ENCODE data around the gene RAB20. TPM values are rescaled to one million over a fixed set of nuclear protein-coding genes. Genes with fewer than 3 reads are reported as not detected.

Gene RAB20
- total and polyA plus RNA-seq, 9 of the 15 experiments (the other 6 are each of a cell fraction or from before 2014, with no cell fraction given), result 0.62 to 9.2 (median 5.4) TPM

DNA sequence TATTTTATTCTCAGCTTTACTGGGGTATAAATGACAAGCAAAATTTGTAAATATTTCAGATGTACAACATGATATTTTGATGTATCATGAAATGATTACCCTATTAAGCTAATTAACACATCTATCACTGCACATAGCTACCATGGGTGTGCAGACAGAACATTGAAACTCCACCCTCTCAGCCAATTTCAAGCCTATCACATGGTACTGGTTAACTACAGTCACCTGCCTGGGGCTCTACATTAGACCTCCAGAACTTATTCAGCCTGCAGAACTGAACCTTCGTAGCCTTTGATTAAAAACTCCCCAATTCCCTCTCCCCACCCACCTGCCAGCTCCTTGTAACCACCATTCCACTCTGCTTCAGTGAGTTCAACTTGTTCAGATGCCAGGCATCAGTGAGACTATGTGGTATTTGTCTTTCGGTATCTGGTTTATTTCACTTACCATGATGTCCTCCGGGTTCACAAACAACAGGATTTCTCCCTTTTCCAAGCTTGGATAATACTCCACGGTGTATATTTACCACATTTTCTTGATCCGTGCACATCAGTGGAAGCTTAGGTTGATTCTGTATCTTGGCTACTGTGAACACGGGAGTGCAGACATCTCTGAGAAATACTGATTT lies 19.2 kb downstream of the RAB20 start (continued):
- TF ChIP-seq, protein P1, sequence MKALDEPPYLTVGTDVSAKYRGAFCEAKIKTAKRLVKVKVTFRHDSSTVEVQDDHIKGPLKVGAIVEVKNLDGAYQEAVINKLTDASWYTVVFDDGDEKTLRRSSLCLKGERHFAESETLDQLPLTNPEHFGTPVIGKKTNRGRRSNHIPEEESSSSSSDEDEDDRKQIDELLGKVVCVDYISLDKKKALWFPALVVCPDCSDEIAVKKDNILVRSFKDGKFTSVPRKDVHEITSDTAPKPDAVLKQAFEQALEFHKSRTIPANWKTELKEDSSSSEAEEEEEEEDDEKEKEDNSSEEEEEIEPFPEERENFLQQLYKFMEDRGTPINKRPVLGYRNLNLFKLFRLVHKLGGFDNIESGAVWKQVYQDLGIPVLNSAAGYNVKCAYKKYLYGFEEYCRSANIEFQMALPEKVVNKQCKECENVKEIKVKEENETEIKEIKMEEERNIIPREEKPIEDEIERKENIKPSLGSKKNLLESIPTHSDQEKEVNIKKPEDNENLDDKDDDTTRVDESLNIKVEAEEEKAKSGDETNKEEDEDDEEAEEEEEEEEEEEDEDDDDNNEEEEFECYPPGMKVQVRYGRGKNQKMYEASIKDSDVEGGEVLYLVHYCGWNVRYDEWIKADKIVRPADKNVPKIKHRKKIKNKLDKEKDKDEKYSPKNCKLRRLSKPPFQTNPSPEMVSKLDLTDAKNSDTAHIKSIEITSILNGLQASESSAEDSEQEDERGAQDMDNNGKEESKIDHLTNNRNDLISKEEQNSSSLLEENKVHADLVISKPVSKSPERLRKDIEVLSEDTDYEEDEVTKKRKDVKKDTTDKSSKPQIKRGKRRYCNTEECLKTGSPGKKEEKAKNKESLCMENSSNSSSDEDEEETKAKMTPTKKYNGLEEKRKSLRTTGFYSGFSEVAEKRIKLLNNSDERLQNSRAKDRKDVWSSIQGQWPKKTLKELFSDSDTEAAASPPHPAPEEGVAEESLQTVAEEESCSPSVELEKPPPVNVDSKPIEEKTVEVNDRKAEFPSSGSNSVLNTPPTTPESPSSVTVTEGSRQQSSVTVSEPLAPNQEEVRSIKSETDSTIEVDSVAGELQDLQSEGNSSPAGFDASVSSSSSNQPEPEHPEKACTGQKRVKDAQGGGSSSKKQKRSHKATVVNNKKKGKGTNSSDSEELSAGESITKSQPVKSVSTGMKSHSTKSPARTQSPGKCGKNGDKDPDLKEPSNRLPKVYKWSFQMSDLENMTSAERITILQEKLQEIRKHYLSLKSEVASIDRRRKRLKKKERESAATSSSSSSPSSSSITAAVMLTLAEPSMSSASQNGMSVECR (CRISPR knock-in tag; IDR thresholded peaks at IDR 0.05), result no peak
- no peak for TF ChIP-seq NCOA4 (IDR thresholded peaks at IDR 0.05; ENCODE audit: partially characterized antibody)
- TF ChIP-seq TGIF2 (CRISPR knock-in tag; IDR thresholded peaks at IDR 0.05), result no peak

DNA sequence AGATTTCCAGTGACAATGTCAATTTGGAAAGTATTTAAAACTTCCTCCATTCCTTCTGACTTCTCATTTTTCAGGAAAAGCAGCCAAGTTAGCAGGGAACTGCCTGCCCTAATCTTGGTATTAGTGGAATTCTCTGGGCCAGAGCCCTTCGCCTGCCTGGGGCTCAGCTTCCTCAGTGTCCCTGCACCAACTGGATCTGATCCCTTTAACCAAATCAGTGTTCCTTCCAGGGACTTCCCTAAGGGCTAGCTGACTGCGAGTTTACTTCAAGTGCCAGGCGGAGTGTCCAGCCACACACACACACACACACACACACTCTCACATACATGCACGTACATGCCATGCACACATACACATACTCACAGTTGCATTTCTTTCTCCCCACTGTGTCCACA lies 20.0 kb downstream of the RAB20 start:
- FAIRE-seq (no peak), ATAC-seq (no peak), DNase-seq (ENCODE audit: extremely low read depth in 1 of 4, low spot score in 3 of 4) (no peak)
- Histone ChIP-seq H3K4me1 (replicated peaks in 1 of 2; ENCODE audit: control insufficient read depth in 2 of 2, insufficient read depth in 2 of 2, low read length in 2 of 2) (peaks cover 6 to 8% of the 10 kb centered on the region in 2 experiments; a peak in 3 of 5 replicates), H2AFZ (ENCODE audit: low read depth, low read length) (no peak overlapping the region), H3K4me2 (ENCODE audit: insufficient read depth, low read length) (no peak overlapping the region), H4K20me1 (replicated peaks; ENCODE audit: control insufficient read depth, insufficient read depth, low read length) (no peaks in the 10 kb centered on the region), H3K9me1 (ENCODE audit: control insufficient read depth, insufficient read depth, low read length) (no peaks in the 10 kb centered on the region), H3K27me3 (ENCODE audit: control insufficient read depth in 2 of 2, insufficient read depth in 2 of 2, low read length in 2 of 2) (no peaks in the 10 kb centered on the region), H3K79me2 (ENCODE audit: control insufficient read depth, insufficient read depth, low read length) (no peaks in the 10 kb centered on the region; the same call in 1 of the 3 replicates), H3K36me3 (ENCODE audit: control insufficient read depth, insufficient read depth, low read length) (no peaks in the 10 kb centered on the region), H3K27ac (ENCODE audit: extremely low read depth, low read depth, low read length) (no peak overlapping the region; the same call in 2 of the 3 replicates), H3K9me3 (replicated peaks; ENCODE audit: control insufficient read depth, insufficient read depth, low read depth, low read length) (no peaks in the 10 kb centered on the region; the same call in 1 of the 2 replicates), H3K9ac (ENCODE audit: insufficient read depth in 1 of 2, low read depth in 2 of 2, low read length in 2 of 2) (no peak overlapping the region), H3K4me3 (no peak overlapping the region)
- ChIA-PET CTCF (ENCODE audit: low intra/inter-chr PET ratio) (no interaction called here), POLR2A (interaction anchor here (0.6 kb wide), 1 partner anchor 12 kb away, joined by 3 read pairs; no protein-coding TSS in a partner anchor)
- in situ Hi-C loops (cut with MboI) (no loop called here), intact Hi-C loops (cut with micrococcal nuclease) (no loop called here)
- 40% methylated on average over 3 of the region's 4 CpGs for WGBS (ENCODE audit: insufficient coverage, low coverage, missing lambda C conversion rate)
- BruUV-seq (replicated peaks), result no TSS peak
- no peak for TF ChIP-seq U2AF1 (optimal IDR thresholded peaks at IDR 0.05; ENCODE audit: low read depth, low read length)
- TF ChIP-seq MEF2A (IDR thresholded peaks at IDR 0.05; ENCODE audit: control insufficient read depth, low read depth, low read length), result no peak
- no peak for TF ChIP-seq ZNF274 (IDR thresholded peaks at IDR 0.05; ENCODE audit: borderline replicate concordance, low read depth, low read length)
- TF ChIP-seq, protein P1 (CRISPR knock-in tag; IDR thresholded peaks at IDR 0.05), result no peak
